HepG2 (cell line): ENCODE results near the gene ZNF33B. TPM values are rescaled to one million over a fixed set of nuclear protein-coding genes. Genes with fewer than 3 reads are reported as not detected.
A peak's percentile ranks its signal among the peaks of the same experiment; 100 is the strongest.

ENCODE experiments used
- ARHGAP35 ChIP-seq: sonication (generic); formaldehyde crosslinking; IDR thresholded peaks from 2 replicates; pipeline ENCODE4 v1.9.0; 2022; ENCODE audit warnings: mild to moderate bottlenecking, inconsistent platforms, moderate library complexity, missing genetic modification reagents, borderline replicate concordance
- BCL3 ChIP-seq: sonication (generic); formaldehyde crosslinking; IDR thresholded peaks from 2 replicates; pipeline ENCODE4 v1.5.1; 2020; ENCODE audit warnings: mild to moderate bottlenecking, missing genetic modification reagents, moderate library complexity
- BRD4 ChIP-seq: sonication (generic); formaldehyde crosslinking; IDR thresholded peaks from 2 replicates; pipeline ENCODE4 v1.4.0; 2020; ENCODE audit warnings: missing genetic modification reagents
- HMG20B ChIP-seq: conservative IDR thresholded peaks from 2 replicates; pipeline ENCODE4 v1.6.1; 2016; ENCODE audit warnings: missing genetic modification reagents, missing compliant biosample characterization
- ISX ChIP-seq: sonication (generic); formaldehyde crosslinking; conservative IDR thresholded peaks from 2 replicates; pipeline ENCODE4 v1.5.0; 2020; ENCODE audit warnings: missing genetic modification reagents
- MXI1 ChIP-seq: IDR thresholded peaks from 3 replicates; pipeline ENCODE4 v1.6.1; 2012; ENCODE audit warnings: low read depth, low read length, inconsistent platforms, borderline replicate concordance
- SETDB1 ChIP-seq: sonication (generic); formaldehyde crosslinking; IDR thresholded peaks from 2 replicates; pipeline ENCODE4 v1.5.1; 2020; ENCODE audit warnings: missing genetic modification reagents, mild to moderate bottlenecking, borderline replicate concordance
- SKI ChIP-seq: fragments of 450-650 bp; IDR thresholded peaks from one replicate; pipeline ENCODE4 v1.6.1; 2018; ENCODE audit warnings: mild to moderate bottlenecking; ENCODE audit not compliant: partially characterized antibody
- SOX5 ChIP-seq: IDR thresholded peaks from 2 replicates; pipeline ENCODE4 v1.6.1; 2016; ENCODE audit warnings: borderline replicate concordance
- TFE3 ChIP-seq: IDR thresholded peaks from 2 replicates; pipeline ENCODE4 v1.6.1; 2016
- ZBTB44 ChIP-seq: sonication (generic); formaldehyde crosslinking; IDR thresholded peaks from 2 replicates; pipeline ENCODE4 v1.4.0; 2020; ENCODE audit warnings: missing genetic modification reagents
- ZBTB7B ChIP-seq: sonication (generic); formaldehyde crosslinking; IDR thresholded peaks from 2 replicates; pipeline ENCODE4 v1.4.0; 2020; ENCODE audit warnings: missing genetic modification reagents
- ZNF652 ChIP-seq: IDR thresholded peaks from 2 replicates; pipeline ENCODE4 v1.6.1; 2016; ENCODE audit warnings: low read depth, borderline replicate concordance
- polyA plus RNA-seq, 8 experiments: library from polyadenylated mRNA; depleted of rRNA in 3 of 8; stranded (reverse) in 7 of 8; unstranded in 1 of 8; fragments of >200 nt; fragmentation: Illumina TruSeq in 4 of 8; extraction: Trizol in 4 of 8; gene quantifications; 2 replicates each; pipeline versions ENCODE4 v1.2.1 to v1.2.3, GENCODE V29; 2011 to 2016; ENCODE audit warnings: low read depth in 4 of 8, missing spikeins in 1 of 8, mixed read lengths in 1 of 8; ENCODE audit not compliant: insufficient read depth in 1 of 8
- total RNA-seq, 5 experiments: library from RNA; depleted of rRNA; stranded (reverse); fragments of >200 nt; fragmentation: Illumina TruSeq; extraction: Trizol; gene quantifications; 2 replicates each; pipeline ENCODE4 v1.2.3, GENCODE V29; 2016; ENCODE audit warnings: low read depth in 1 of 5
- TF ChIP-seq, protein P1 (sequence below): sonication (generic); formaldehyde crosslinking; IDR thresholded peaks from 2 replicates; pipeline ENCODE4 v1.4.0; 2020; ENCODE audit warnings: missing genetic modification reagents
- TF ChIP-seq, protein P2 (sequence below): sonication (generic); formaldehyde crosslinking; IDR thresholded peaks from 2 replicates; pipeline ENCODE4 v1.9.0; 2021; ENCODE audit warnings: missing genetic modification reagents, borderline replicate concordance

The ZNF33B gene
- total and polyA plus RNA-seq, 2 of the 13 experiments (the other 11 are each of a cell fraction or from before 2014, with no cell fraction given): 18.4 to 23.5 TPM

- TF ChIP-seq ZBTB44 (no peak), ISX (CRISPR knock-in tag) (no peak), TFE3 (CRISPR knock-in tag) (no peak; the same call in 1 of the 2 replicates), ARHGAP35 (no peak), SKI (peak; percentile 14), MXI1 (peak; percentile 82; the same call in 1 of the 3 replicates), ZNF652 (CRISPR knock-in tag) (0 out of 2 replicates have a peak, but pooled peaks have one; percentile 9), SETDB1 (CRISPR knock-in tag) (no peak), ZBTB7B (CRISPR knock-in tag) (peak; percentile 29; the same call in 1 of the 2 replicates), BCL3 (CRISPR knock-in tag) (peak; percentile 75; the same call in 1 of the 2 replicates), SOX5 (CRISPR knock-in tag) (peak; percentile 29; the same call in 1 of the 2 replicates), HMG20B (CRISPR knock-in tag) (no peak), BRD4 (CRISPR knock-in tag) (peak; percentile 92; the same call in 1 of the 2 replicates)
- TF ChIP-seq, protein P1, sequence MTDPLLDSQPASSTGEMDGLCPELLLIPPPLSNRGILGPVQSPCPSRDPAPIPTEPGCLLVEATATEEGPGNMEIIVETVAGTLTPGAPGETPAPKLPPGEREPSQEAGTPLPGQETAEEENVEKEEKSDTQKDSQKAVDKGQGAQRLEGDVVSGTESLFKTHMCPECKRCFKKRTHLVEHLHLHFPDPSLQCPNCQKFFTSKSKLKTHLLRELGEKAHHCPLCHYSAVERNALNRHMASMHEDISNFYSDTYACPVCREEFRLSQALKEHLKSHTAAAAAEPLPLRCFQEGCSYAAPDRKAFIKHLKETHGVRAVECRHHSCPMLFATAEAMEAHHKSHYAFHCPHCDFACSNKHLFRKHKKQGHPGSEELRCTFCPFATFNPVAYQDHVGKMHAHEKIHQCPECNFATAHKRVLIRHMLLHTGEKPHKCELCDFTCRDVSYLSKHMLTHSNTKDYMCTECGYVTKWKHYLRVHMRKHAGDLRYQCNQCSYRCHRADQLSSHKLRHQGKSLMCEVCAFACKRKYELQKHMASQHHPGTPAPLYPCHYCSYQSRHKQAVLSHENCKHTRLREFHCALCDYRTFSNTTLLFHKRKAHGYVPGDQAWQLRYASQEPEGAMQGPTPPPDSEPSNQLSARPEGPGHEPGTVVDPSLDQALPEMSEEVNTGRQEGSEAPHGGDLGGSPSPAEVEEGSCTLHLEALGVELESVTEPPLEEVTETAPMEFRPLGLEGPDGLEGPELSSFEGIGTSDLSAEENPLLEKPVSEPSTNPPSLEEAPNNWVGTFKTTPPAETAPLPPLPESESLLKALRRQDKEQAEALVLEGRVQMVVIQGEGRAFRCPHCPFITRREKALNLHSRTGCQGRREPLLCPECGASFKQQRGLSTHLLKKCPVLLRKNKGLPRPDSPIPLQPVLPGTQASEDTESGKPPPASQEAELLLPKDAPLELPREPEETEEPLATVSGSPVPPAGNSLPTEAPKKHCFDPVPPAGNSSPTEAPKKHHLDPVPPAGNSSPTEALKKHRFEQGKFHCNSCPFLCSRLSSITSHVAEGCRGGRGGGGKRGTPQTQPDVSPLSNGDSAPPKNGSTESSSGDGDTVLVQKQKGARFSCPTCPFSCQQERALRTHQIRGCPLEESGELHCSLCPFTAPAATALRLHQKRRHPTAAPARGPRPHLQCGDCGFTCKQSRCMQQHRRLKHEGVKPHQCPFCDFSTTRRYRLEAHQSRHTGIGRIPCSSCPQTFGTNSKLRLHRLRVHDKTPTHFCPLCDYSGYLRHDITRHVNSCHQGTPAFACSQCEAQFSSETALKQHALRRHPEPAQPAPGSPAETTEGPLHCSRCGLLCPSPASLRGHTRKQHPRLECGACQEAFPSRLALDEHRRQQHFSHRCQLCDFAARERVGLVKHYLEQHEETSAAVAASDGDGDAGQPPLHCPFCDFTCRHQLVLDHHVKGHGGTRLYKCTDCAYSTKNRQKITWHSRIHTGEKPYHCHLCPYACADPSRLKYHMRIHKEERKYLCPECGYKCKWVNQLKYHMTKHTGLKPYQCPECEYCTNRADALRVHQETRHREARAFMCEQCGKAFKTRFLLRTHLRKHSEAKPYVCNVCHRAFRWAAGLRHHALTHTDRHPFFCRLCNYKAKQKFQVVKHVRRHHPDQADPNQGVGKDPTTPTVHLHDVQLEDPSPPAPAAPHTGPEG (CRISPR knock-in tag): 0 out of 2 replicates have a peak, but pooled peaks have one; percentile 33
- TF ChIP-seq, protein P2, sequence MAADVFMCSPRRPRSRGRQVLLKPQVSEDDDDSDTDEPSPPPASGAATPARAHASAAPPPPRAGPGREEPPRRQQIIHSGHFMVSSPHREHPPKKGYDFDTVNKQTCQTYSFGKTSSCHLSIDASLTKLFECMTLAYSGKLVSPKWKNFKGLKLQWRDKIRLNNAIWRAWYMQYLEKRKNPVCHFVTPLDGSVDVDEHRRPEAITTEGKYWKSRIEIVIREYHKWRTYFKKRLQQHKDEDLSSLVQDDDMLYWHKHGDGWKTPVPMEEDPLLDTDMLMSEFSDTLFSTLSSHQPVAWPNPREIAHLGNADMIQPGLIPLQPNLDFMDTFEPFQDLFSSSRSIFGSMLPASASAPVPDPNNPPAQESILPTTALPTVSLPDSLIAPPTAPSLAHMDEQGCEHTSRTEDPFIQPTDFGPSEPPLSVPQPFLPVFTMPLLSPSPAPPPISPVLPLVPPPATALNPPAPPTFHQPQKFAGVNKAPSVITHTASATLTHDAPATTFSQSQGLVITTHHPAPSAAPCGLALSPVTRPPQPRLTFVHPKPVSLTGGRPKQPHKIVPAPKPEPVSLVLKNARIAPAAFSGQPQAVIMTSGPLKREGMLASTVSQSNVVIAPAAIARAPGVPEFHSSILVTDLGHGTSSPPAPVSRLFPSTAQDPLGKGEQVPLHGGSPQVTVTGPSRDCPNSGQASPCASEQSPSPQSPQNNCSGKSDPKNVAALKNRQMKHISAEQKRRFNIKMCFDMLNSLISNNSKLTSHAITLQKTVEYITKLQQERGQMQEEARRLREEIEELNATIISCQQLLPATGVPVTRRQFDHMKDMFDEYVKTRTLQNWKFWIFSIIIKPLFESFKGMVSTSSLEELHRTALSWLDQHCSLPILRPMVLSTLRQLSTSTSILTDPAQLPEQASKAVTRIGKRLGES: 0 out of 2 replicates have a peak, but pooled peaks have one; percentile 37
Observed at GRCh38 chr10:42638055-42638820, at the start of gene ZNF33B (continued).
